Mucosa of rectum (tissue), 2 donors: ENCODE data around the gene MRPL11.
"Not testable (repeated sequence)": the region's sequence is repeated elsewhere in the genome, so short reads cannot be mapped to it uniquely, and the experiment has no call there.

Experiments used
- H3K27ac ChIP-seq, 2 donors: one replicate each; pipeline ENCODE4 v1.7.0; 2013; ENCODE audit warnings: inconsistent platforms in 2 of 2, low read depth in 2 of 2, low read length in 2 of 2
- H3K27me3 ChIP-seq, 2 donors: one replicate each; pipeline ENCODE4 v1.7.0; 2013; ENCODE audit warnings: low read length in 2 of 2; ENCODE audit not compliant: control insufficient read depth in 2 of 2, insufficient read depth in 2 of 2
- H3K36me3 ChIP-seq, 2 donors: one replicate each; pipeline ENCODE4 v1.7.0; 2013; ENCODE audit warnings: low read length in 2 of 2; ENCODE audit not compliant: control insufficient read depth in 2 of 2, insufficient read depth in 2 of 2
- H3K4me1 ChIP-seq, 2 donors: one replicate each; pipeline ENCODE4 v1.7.0; 2013; ENCODE audit warnings: low read length in 2 of 2, mild to moderate bottlenecking in 1 of 2; ENCODE audit not compliant: control insufficient read depth in 2 of 2, insufficient read depth in 2 of 2
- H3K4me3 ChIP-seq, 2 donors: one replicate each; pipeline ENCODE4 v1.7.0; 2013; ENCODE audit warnings: low read length in 2 of 2
- H3K9ac ChIP-seq, 2 donors: one replicate each; pipeline ENCODE4 v1.7.0; 2013; ENCODE audit warnings: low read length in 2 of 2, low read depth in 1 of 2, mild to moderate bottlenecking in 1 of 2
- H3K9me3 ChIP-seq, 2 donors: one replicate each; pipeline ENCODE4 v1.7.0; 2013; ENCODE audit warnings: low read length in 2 of 2; ENCODE audit not compliant: control insufficient read depth in 2 of 2
- donor health status: healthy.
- donor health status: Normal muscosa, but diverticular disease.

MRPL11 gene

GRCh38 chr11:66467034-66467659 is 28.5 kb upstream of the MRPL11 start:
- Histone ChIP-seq H3K4me3 (peak overlapping the region; percentile 62 to 66), H3K27ac (no peak overlapping the region), H3K27me3 (no peaks in the 10 kb centered on the region), H3K4me1 (peaks cover 10 to 13% of the 10 kb centered on the region in 2 donors), H3K9me3 (no peaks in the 10 kb centered on the region), H3K36me3 (peaks cover 0 to 2% of the 10 kb centered on the region in 2 donors), H3K9ac (peak overlapping the region; percentile 57 to 70)

GRCh38 chr11:66466225-66467033 is 27.8 kb upstream of the MRPL11 start, which contains the start of gene PELI3:
Gene PELI3, plus strand, starts transcription at chr11:66466905. Its CDS starts 1,224 bp downstream, at chr11:66468129.
- H3K27me3 ChIP-seq, result no peaks in the 10 kb centered on the region
- H3K9ac ChIP-seq, result peak within 1 kb of the TSS; percentile 70 to 81
- H3K4me3 ChIP-seq, result peak within 1 kb of the TSS; percentile 73 to 78
- H3K4me1 ChIP-seq, result peaks cover 10 to 13% of the 10 kb centered on the region in 2 donors
- H3K9me3 ChIP-seq, result no peaks in the 10 kb centered on the region
- peak within 1 kb of the TSS; percentile 40 to 41 for H3K27ac ChIP-seq
- no peaks in the 10 kb centered on the region for H3K36me3 ChIP-seq

GRCh38 chr11:66465373-66466224 is 27.0 kb upstream of the MRPL11 start:
- Histone ChIP-seq H3K36me3 (no peaks in the 10 kb centered on the region), H3K9me3 (no peaks in the 10 kb centered on the region), H3K4me1 (peaks cover 10 to 13% of the 10 kb centered on the region in 2 donors), H3K27ac (peak overlapping the region in 1 of 2 donors; percentile 40), H3K27me3 (no peaks in the 10 kb centered on the region), H3K4me3 (peak overlapping the region; percentile 73 to 78), H3K9ac (peak overlapping the region in 1 of 2 donors; percentile 68)

- Histone ChIP-seq H3K9ac (no peak overlapping the region), H3K36me3 (no peaks in the 10 kb centered on the region), H3K9me3 (no peaks in the 10 kb centered on the region), H3K4me1 (peaks cover 10 to 13% of the 10 kb centered on the region in 2 donors), H3K4me3 (no peak overlapping the region), H3K27ac (no peak overlapping the region), H3K27me3 (no peaks in the 10 kb centered on the region)
These were observed 26.3 kb upstream of the MRPL11 start for GRCh38 chr11:66464916-66465315.

GRCh38 chr11:66464116-66464515 is 25.5 kb upstream of the MRPL11 start:
- H3K27ac ChIP-seq, H3K9ac ChIP-seq, H3K27me3 ChIP-seq, H3K36me3 ChIP-seq, H3K4me3 ChIP-seq, H3K9me3 ChIP-seq: not testable (repeated sequence)
- peaks cover 10 to 13% of the 10 kb centered on the region in 2 donors for H3K4me1 ChIP-seq

- Histone ChIP-seq H3K27me3 (no peaks in the 10 kb centered on the region), H3K27ac (no peak overlapping the region), H3K4me1 (peaks cover 7 to 8% of the 10 kb centered on the region in 2 donors), H3K4me3 (no peak overlapping the region), H3K36me3 (no peaks in the 10 kb centered on the region), H3K9ac (no peak overlapping the region), H3K9me3 (no peaks in the 10 kb centered on the region)
These were observed 24.3 kb upstream of the MRPL11 start for GRCh38 chr11:66462911-66463310.

GRCh38 chr11:66462010-66462409 is 23.4 kb upstream of the MRPL11 start:
- Histone ChIP-seq H3K36me3 (no peaks in the 10 kb centered on the region), H3K4me3 (no peak overlapping the region), H3K4me1 (no peaks in the 10 kb centered on the region), H3K27me3 (no peaks in the 10 kb centered on the region), H3K27ac (no peak overlapping the region), H3K9me3 (no peaks in the 10 kb centered on the region), H3K9ac (no peak overlapping the region)

- no peaks in the 10 kb centered on the region for H3K9me3 ChIP-seq
- no peaks in the 10 kb centered on the region for H3K27me3 ChIP-seq
- no peak overlapping the region for H3K4me3 ChIP-seq
These were observed 20.6 kb upstream of the MRPL11 start for GRCh38 chr11:66459138-66459778.

GRCh38 chr11:66457826-66458225 is 19.2 kb upstream of the MRPL11 start:
- no peaks in the 10 kb centered on the region for H3K36me3 ChIP-seq

More at GRCh38 chr11:66459138-66459778, 20.6 kb upstream of the MRPL11 start:
- Histone ChIP-seq H3K9ac (no peak overlapping the region), H3K36me3 (no peaks in the 10 kb centered on the region), H3K4me1 (no peaks in the 10 kb centered on the region), H3K27ac (no peak overlapping the region)

More at GRCh38 chr11:66457826-66458225, 19.2 kb upstream of the MRPL11 start:
- Histone ChIP-seq H3K27me3 (no peaks in the 10 kb centered on the region), H3K4me3 (no peak overlapping the region), H3K4me1 (no peaks in the 10 kb centered on the region), H3K9ac (no peak overlapping the region), H3K27ac (no peak overlapping the region), H3K9me3 (no peaks in the 10 kb centered on the region)
